Muscle layer of colon (tissue), 2 donors: ENCODE data around the gene DTX3.

ENCODE experiments used
- H3K27ac ChIP-seq: one replicate; pipeline ENCODE4 v1.7.0; 2013; ENCODE audit warnings: low read depth, mild to moderate bottlenecking, low read length, moderate library complexity
- H3K27me3 ChIP-seq, 2 donors: one replicate each; pipeline ENCODE4 v1.7.0; 2013; ENCODE audit warnings: low read length in 2 of 2, mild to moderate bottlenecking in 2 of 2; ENCODE audit not compliant: insufficient read depth in 2 of 2, control insufficient read depth in 1 of 2
- H3K36me3 ChIP-seq: one replicate; pipeline ENCODE4 v1.7.0; 2013; ENCODE audit warnings: mild to moderate bottlenecking, low read length; ENCODE audit not compliant: insufficient read depth
- H3K4me1 ChIP-seq: one replicate; pipeline ENCODE4 v1.7.0; 2013; ENCODE audit warnings: mild to moderate bottlenecking, low read length; ENCODE audit not compliant: insufficient read depth
- H3K4me3 ChIP-seq, 2 donors: one replicate each; pipeline ENCODE4 v1.7.0; 2013; ENCODE audit warnings: low read length in 2 of 2, low read depth in 1 of 2, mild to moderate bottlenecking in 1 of 2, moderate library complexity in 1 of 2
- H3K9ac ChIP-seq: one replicate; pipeline ENCODE4 v1.7.0; 2013; ENCODE audit warnings: low read length
- H3K9me3 ChIP-seq: one replicate; pipeline ENCODE4 v1.7.0; 2013; ENCODE audit warnings: mild to moderate bottlenecking, low read length
- donor health status: abdominal sarcoma.
- donor health status: Adenocarcinoma of cecum.

The DTX3 gene

GRCh38 chr12:57600395-57600794, 4.2 kb upstream of the DTX3 start:
- Histone ChIP-seq H3K27ac (no peak overlapping the region), H3K9ac (no peak overlapping the region), H3K36me3 (peaks cover 55% of the 10 kb centered on the region), H3K27me3 (no peaks in the 10 kb centered on the region), H3K4me1 (peaks cover 8% of the 10 kb centered on the region), H3K9me3 (no peaks in the 10 kb centered on the region), H3K4me3 (no peak overlapping the region)

- Histone ChIP-seq H3K27ac (peak overlapping the region; percentile 28), H3K4me1 (peaks cover 20% of the 10 kb centered on the region), H3K4me3 (no peak overlapping the region), H3K36me3 (peaks cover 45% of the 10 kb centered on the region), H3K9me3 (no peaks in the 10 kb centered on the region), H3K9ac (no peak overlapping the region), H3K27me3 (no peaks in the 10 kb centered on the region)
Observed at GRCh38 chr12:57602544-57602943, 2.1 kb upstream of the DTX3 start.

GRCh38 chr12:57603324-57603723, 1.3 kb upstream of the DTX3 start:
- peaks cover 53% of the 10 kb centered on the region for H3K36me3 ChIP-seq
- peaks cover 20% of the 10 kb centered on the region for H3K4me1 ChIP-seq
- H3K27ac ChIP-seq: peak overlapping the region; percentile 98
- H3K9me3 ChIP-seq: no peaks in the 10 kb centered on the region
- H3K4me3 ChIP-seq: no peak overlapping the region
- no peaks in the 10 kb centered on the region for H3K27me3 ChIP-seq
- H3K9ac ChIP-seq: no peak overlapping the region

- peak overlapping the region; percentile 98 for H3K27ac ChIP-seq
- peaks cover 20% of the 10 kb centered on the region for H3K4me1 ChIP-seq
- H3K36me3 ChIP-seq: peaks cover 54% of the 10 kb centered on the region
- H3K4me3 ChIP-seq: peak overlapping the region; percentile 86 to 97
- no peaks in the 10 kb centered on the region for H3K27me3 ChIP-seq
- H3K9ac ChIP-seq: peak overlapping the region; percentile 66
- no peaks in the 10 kb centered on the region for H3K9me3 ChIP-seq
Observed at GRCh38 chr12:57603815-57604453, 690 bp upstream of the DTX3 start.

GRCh38 chr12:57604992-57605810, 577 bp downstream of the DTX3 start:
- peak overlapping the region; percentile 98 for H3K27ac ChIP-seq

GRCh38 chr12:57605811-57606311, 1.2 kb downstream of the DTX3 start:
- Histone ChIP-seq H3K9ac (no peak overlapping the region), H3K27ac (peak overlapping the region; percentile 98), H3K36me3 (peaks cover 39% of the 10 kb centered on the region), H3K4me1 (peaks cover 28% of the 10 kb centered on the region), H3K4me3 (peak overlapping the region; percentile 90 to 97), H3K9me3 (no peaks in the 10 kb centered on the region), H3K27me3 (no peaks in the 10 kb centered on the region)

More at GRCh38 chr12:57604992-57605810, 577 bp downstream of the DTX3 start:
- Histone ChIP-seq H3K4me3 (peak overlapping the region; percentile 90 to 97), H3K4me1 (peaks cover 28% of the 10 kb centered on the region), H3K27me3 (no peaks in the 10 kb centered on the region), H3K9ac (peak overlapping the region; percentile 79), H3K36me3 (peaks cover 45% of the 10 kb centered on the region), H3K9me3 (no peaks in the 10 kb centered on the region)

- H3K36me3 ChIP-seq: peaks cover 33% of the 10 kb centered on the region
- no peak overlapping the region for H3K9ac ChIP-seq
- H3K4me3 ChIP-seq: no peak overlapping the region
- no peaks in the 10 kb centered on the region for H3K9me3 ChIP-seq
- peak overlapping the region; percentile 98 for H3K27ac ChIP-seq
- no peaks in the 10 kb centered on the region for H3K27me3 ChIP-seq
- peaks cover 28% of the 10 kb centered on the region for H3K4me1 ChIP-seq
Observed at GRCh38 chr12:57606399-57606798, 1.8 kb downstream of the DTX3 start.

GRCh38 chr12:57606821-57607220, 2.2 kb downstream of the DTX3 start:
- H3K27ac ChIP-seq: no peak overlapping the region
- H3K4me3 ChIP-seq: no peak overlapping the region

GRCh38 chr12:57607958-57608663, 3.5 kb downstream of the DTX3 start:
- H3K36me3 ChIP-seq: peaks cover 28% of the 10 kb centered on the region
- H3K27me3 ChIP-seq: no peaks in the 10 kb centered on the region
- no peak overlapping the region for H3K9ac ChIP-seq
- H3K9me3 ChIP-seq: no peaks in the 10 kb centered on the region
- H3K4me3 ChIP-seq: no peak overlapping the region
- H3K27ac ChIP-seq: peak overlapping the region; percentile 51
- peaks cover 35% of the 10 kb centered on the region for H3K4me1 ChIP-seq

More at GRCh38 chr12:57606821-57607220, 2.2 kb downstream of the DTX3 start:
- peaks cover 29% of the 10 kb centered on the region for H3K36me3 ChIP-seq
- H3K9ac ChIP-seq: no peak overlapping the region
- H3K9me3 ChIP-seq: no peaks in the 10 kb centered on the region
- peaks cover 28% of the 10 kb centered on the region for H3K4me1 ChIP-seq
- no peaks in the 10 kb centered on the region for H3K27me3 ChIP-seq

GRCh38 chr12:57609101-57609780, 4.6 kb downstream of the DTX3 start:
- Histone ChIP-seq H3K9me3 (no peaks in the 10 kb centered on the region), H3K9ac (peak overlapping the region; percentile 27), H3K27me3 (no peaks in the 10 kb centered on the region), H3K4me1 (peaks cover 41% of the 10 kb centered on the region), H3K27ac (peak overlapping the region; percentile 98), H3K4me3 (peak overlapping the region; percentile 11 to 66), H3K36me3 (peaks cover 33% of the 10 kb centered on the region)
